HG03060 (cell line): Measurements from ENCODE around the gene CKAP4.

ENCODE experiments used
- ATAC-seq: cut with Tn5 transposase; IDR thresholded peaks from one replicate; pipeline ENCODE4 v1.9.1; 2021; ENCODE audit warnings: low read depth, moderate number of reproducible peaks; ENCODE audit not compliant: unreplicated experiment

Gene CKAP4

DNA sequence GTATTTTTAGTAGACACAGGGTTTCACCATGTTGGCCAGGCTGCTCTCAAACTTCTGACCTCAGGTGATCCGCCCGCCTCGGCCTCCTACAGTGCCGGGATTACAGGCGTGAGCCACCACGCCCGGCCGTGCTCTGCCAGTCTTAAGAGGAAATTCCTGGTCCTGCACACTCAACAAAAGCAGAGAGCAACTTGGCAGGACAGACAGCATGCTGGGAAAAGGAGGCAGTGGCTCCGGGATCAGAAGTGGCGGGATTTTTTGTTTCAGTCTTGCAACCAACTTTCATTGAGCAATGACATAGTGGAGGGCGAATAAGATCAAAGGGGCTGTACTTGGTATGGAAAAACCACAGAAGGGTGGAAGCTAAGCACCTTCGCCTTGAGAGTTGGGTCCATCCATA is 2.1 kb downstream of the CKAP4 start:
- no peak for ATAC-seq

DNA sequence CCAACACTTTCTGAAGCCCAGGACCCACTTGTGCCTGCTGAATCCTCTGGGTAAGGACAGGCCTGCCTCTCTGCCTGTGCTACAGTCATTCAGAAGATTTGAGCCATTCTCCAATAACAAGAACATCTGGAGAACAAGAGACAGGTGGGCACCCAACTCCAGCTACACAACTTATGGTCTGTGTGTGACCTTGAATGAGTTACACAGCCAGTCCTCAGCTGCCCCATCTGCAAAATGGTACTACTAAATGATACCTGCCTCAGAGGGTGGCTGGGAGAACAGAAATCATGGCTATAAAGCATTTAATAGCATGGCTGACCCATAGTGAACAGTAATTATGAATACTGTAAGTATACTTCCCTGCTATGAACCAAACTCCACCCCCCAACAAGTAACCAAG is 4.2 kb downstream of the CKAP4 start:
- ATAC-seq, result no peak

DNA sequence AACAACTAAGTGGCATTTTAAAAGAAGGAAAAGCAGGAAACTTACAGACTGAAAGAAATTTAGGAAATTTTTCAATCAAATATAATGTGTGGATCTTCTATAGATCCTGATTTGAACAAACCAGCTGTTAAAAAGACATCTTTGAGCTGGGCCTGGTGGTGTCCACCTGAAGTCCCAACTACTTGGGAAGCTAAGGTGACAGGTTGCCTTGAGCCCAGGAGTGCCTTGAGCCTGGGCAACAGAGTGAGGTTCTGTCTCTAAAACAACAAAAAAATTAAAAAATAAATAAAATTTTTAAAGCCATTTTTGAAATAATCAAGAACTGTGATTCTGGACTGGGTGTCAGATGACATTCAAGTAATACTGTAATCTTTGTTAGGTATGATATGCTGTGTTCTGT is 7.0 kb downstream of the CKAP4 start:
- ATAC-seq, result no peak

DNA sequence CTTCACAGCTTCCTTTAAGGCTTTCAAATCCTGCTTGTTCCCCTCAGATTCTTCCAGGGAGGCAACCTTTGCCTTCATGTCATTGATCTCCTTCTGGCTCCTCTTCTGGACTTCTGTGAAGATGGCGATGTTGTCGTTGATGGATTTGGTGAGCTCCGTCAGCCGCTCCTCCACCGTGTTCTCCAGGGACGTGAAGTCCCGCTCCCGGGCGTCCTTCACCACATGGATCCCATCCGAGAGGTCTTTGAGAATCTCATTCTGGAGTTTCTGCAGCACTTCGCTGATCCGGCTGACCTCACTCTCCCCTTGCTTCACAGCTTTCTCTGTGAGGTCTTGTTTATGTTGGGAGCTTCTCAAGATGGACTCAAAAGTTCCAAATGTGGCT is 7.9 kb downstream of the CKAP4 start:
- ATAC-seq, result no peak

DNA sequence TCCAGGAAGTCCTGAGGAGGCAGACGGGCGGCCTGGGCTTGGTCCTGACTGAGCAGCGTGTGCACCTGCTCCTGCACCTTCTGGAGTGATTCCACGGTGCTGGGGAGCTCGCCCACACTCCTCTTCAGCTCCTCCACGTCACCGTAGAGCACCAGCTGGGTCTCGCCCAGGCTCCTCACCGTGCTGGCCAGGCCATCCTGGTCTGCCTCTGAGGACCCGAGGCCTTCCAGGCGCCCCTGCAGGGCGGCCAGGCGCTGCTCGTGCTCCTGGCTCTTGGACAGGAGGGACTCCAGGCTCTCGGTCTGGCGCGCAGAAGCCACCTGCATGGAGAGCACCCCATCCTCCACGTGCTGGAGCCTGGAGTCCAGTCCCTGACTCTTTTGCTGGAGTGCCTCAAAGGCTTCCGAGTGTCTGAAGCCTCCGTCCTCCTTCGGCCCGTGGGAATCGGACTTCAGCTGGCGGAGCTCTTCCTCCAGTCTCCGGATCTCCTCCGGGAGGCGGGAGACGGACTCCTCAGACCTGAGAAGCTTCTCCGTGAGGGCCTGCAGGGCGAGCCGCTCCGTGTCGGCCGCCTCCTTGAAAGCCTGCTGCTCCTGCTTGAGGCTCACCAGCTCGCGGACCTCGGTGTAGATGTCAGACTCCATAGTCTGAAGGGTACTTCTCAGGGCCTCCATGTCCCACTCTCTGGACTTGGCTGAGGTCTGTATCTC is 8.4 kb downstream of the CKAP4 start:
- no peak for ATAC-seq

DNA sequence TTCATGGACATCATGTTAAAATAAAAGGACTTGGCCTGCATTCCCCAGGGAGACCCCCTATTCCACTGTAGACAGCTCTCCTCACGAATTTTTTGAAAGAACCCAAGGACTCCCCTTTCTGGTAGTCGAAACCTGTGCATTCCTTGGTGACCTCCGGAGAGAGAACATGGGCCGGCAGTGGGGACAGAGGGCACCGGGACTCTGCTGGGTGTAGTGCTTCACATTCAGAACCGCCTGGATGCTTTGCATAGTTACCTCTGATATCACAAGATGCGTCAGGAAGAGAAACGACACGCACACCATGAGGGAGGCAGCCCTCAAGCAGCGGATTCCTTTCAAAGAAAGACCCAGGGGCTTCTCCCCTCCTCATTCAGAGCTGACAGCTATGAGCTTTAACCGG is 9.7 kb downstream of the CKAP4 start:
- no peak for ATAC-seq

DNA sequence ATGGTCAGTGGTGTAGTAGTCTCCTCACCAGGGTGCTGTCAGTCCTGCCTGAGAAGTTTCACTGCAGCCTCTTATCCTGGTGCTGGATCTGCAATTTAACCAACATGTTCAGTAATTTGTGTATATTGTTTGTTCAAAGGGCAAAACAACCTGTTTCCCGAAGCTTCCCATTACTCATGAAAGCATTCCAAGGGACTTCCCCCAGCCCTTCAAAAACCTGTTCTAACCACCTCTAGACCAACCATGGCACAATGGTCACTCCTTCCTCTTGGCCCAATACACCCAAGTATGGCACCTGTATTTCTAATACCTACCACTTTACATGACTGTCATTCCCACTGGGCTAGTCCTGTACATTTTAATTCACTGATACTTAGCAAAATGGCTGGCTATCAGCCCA is 12.1 kb downstream of the CKAP4 start:
- no peak for ATAC-seq

DNA sequence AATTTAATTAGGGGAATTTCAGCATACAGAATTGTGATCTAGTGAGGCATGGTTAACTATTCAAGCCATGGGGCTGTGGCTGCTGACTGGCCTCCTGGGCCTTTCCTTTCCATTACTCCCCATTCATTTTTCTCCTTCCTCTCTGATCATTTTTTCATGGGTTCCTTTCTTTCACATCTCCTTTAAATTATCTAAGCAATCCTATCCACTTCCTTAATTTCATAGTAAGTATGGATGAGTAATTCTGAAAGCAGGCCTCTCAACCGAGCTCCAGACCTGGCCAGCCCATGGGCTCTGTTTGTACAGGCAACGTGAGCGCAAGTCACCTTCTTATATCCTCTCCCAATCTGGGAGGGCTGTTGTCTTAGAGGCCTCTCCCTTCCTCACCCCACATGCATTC is 13.4 kb downstream of the CKAP4 start:
- ATAC-seq, result no peak

DNA sequence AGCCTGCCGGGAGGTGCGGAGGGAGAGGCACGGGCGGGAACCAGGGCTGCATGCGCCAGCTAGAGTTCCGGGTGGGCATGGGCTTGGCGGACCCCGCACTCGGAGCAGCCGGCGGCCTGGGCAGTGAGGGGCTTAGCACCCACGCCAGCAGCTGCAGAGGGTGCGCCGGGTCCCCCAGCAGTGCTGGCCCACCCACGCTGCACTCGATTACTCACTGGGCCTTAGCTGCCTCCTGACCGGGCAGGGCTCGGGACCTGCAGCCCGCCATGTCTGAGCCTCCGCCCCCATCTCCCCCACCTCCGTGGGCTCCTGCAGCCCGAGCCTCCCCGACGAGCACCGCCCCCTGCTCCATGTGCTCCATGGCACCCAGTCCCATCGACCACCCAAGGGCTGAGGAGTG is 14.8 kb downstream of the CKAP4 start:
- no peak for ATAC-seq

DNA sequence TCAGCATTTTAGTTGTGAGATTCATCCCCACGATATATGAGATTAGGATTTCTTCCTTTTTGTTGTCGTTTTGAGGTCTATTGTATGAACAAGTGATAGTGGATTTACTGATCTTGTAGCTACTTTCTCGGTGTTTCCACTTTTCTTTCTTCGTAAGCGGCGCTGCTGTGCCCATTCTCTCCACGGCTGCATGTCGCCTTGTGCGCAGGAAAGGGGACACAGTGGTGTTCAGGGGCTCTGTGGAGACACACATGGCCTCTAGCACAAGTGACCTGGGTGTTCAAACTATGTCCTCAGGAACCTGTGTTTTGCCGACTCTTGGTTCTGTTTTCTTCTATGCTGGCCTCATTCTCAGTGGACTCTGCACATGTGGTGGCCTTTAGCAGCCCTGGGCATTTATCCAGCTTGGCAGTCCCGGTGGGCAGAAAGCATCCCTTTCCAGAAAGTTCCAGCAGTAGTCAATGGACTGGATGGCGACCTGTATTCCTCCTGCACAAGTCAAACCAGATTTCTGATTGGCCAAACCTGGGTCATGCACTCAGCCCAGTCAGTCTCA is 18.7 kb downstream of the CKAP4 start:
- no peak for ATAC-seq

DNA sequence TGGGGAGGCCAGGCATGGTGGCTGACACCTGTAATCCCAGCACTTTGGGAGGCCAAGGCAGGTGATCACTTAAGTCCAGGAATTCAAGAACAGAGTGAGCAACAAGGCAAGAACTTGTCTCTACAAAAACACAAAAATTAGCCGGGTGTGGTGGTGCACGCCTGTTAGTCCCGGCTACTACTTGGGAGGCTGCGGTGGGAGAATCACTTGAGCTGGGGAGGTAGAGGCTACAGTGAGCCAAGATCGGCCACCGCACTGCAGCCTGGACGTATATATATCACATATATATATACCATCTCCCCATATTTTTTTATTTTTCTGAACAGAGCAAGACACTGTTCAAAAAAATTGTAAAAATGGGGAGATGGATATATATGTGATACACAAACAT is 19.5 kb downstream of the CKAP4 start:
- ATAC-seq, result no peak

DNA sequence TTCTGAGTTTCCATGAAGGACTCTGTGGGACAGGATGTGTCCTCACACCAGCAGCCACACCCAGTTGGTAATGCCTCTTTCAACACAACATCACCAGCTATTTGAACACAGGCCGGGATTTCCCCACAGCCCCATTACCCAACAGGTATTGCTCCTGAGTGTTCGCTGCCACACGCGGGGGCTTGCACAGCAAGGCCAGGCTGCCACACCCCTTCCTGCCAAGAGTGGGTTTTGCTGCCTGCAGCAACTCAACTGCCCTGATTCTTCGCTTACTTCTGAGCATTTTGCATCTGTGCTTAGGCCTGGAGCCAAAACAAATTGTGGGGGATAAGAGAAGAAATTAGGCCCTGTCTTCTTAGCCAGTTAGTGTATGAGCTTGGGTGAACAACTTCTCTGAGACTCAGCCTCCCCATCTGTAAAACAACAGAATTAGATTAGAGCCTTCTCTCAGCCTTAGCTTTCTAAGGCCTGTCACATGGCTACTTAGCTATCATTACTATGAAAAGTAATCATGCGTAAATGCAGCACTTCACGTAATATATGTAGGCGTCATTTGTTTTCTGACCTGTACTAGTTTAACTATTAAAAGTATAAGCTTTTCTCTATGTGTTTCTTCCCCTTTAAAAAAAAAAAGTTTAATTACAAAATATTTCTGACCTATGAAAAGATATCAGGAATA is 20.0 kb downstream of the CKAP4 start:
- ATAC-seq, result no peak

DNA sequence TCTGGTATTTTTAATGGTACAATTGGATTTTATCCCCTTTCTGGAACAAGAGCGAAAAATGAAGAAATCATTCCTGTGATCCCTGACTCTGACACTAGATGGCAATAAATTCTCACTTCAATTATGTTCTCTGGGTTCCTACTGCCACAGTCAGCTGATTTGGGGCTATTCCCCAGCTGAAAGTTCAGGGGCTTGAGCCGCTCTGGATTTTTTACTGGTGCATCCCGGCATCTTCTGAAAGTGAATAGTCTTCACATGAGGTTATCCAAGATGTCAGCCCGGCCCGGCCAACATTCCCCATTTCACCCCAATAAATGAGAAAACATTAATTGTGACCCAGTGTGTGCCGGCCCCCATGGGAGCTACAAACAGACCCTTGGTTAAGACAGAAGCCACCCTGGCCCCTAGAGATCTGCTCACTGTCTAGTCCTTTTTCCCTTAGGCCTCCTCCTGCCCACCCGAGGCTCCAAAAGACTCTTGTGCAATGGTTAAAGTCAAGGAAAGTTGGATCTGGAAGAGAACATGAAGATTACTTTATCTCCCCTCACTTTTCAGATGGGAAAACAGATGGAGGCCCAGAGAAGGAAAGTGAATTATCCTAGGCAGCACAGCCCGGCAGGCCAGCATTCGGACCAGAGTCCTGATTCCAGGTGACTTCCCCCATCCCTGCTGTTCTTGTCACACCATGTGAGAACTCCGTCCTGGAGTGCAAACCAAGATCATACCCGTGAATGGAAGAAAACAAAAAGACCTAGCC is 20.8 kb downstream of the CKAP4 start:
- ATAC-seq, result no peak

DNA sequence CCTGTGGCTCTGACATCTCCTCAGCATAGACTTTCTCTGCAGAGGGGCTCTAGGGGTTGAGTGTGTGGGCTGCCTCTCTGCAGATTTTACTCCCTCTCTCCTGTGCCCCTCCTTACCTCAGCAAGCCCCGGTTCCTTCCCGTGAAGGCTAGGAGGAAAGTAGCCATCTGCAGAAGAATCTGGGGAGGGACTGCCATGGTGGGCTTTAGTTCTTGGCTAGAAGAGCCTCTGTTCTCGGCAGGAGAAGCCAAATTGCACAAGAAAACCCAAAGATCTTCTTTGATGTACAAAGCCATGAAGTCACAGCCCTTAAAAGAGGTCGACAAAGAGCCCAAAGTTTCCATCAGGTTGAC is 23.5 kb downstream of the CKAP4 start:
- no peak for ATAC-seq

DNA sequence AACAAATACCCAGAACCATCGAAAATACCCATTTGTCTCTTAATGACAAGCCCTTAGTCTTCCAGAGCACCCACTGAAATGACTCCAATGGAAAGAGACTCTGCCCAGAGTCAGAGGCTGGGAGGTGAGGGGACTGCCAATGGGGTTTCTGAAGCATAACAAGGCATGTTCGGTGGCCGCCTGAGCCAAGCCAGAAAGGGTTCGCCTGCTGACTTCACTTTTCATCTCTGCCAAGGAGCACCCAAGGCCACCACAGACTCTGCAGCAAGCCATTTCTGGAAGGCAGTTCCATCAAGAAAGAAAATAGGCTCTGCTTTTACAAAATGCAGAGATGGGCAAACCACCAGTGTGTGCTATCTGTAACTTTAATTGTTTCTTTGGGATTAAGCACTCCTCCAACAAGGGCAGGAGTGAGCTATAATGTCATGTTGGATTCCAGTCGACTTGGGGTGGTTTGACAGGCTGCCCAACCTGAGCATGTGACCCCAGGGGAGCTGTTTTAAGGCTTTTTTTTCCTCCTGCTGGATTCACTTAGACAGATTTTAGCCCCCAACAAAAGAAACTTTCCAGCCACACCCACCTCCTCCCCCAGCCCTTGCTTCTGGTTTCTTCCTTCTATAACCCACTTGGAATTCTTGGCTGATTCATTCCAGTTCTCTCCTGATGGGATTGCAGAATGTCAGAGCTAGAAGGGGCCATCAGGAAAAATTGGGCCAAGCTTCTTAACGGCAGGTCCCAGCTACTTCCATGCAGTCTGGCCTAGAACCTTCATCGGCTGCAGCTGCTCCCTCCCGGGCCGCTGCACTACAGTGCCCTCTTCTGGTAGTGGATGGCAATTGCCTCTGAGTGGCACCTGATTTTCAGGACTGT is 24.1 kb downstream of the CKAP4 start:
- no peak for ATAC-seq

DNA sequence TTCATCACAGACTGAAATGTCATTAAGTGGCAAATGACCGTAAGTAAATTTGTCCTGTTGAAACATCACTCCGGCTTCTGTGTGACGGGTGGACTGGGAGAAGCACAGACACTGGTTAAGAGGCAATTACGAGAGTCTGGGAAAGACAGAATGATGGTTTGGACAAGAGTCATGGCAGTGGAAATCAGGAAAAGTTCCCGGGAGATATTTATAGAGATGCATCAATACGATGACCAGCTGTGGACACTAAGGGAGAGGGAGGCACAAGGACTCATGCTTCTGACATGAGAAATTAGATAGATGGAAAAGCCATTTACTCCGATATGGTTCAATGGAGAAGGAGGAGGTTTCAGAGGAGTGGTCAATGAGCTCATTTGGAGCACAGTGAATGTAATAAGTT is 27.3 kb downstream of the CKAP4 start:
- no peak for ATAC-seq

DNA sequence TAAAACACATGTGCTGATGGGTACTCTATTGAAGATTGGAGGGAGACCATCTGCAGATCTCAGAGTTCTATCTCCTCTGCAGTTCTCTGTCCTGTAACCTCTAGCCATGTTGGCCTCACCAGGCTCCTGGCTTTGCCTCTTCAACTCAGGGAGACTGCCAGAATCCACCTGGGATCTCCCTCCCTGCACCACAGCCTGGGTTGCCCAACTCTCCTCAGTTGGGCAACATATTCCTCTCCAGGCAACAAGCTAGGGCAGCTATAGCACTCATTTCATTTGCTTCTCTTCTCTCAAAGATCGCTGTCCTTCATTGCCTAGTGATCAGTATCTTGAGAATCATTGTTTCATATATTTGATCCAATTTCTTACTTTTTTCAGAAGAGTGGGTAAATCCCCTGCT is 28.8 kb downstream of the CKAP4 start:
- no peak for ATAC-seq

DNA sequence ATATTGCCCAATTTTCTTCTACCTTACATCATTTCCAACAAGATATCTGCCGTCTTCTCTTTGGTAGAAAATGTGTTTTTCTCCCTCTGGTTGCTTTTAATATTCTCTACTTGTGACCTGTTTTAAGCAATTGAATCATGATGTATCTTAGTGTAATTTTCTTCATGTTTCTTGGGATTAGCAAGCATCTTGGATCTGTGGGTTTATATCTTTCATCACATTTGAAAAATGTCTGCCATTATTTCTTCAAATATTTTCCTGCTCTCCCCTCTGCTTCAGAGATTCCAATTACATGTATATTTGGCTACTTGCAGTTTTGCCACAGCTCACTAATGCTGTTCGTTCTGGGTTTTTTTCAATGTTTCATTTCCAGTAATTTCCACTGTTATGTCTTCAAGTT is 30.1 kb downstream of the CKAP4 start:
- ATAC-seq, result no peak

DNA sequence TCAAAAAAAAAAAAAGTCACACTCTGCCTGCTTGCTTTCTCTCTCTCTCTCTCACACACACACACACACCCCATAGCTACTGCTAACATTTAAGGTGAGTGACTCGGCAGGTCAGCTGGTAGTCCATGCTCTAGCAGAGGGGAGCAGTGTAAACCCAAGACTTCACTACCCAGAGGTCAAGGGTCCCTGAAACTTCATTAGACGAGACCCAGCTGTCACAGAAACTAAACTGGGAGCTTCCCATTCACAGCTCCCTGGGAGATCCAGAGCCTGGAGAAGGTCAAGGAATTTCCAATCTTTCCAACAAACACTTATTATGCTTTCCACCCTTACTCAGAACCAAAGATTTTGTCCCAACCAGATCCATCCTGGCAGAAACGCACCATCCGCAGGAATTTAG is 33.2 kb downstream of the CKAP4 start:
- no peak for ATAC-seq

DNA sequence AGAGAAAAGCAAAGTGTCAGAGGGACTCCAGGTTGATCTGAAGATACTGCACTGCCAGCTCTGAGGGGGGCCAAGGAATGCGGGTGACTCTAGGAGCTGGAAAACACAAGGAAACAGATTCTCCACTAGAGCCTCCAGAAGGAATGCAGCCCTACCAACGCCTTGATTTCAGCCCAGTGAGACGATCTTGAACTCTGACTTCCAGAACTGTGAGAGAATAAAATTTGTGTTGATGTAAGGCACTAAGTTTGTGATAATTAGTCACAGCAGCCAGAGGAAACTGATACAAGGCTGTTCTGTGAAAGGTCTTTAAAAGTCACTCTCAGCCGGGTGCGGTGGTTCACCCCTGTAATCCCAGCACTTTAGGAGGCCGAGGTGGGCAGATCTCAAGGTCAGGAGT is 34.2 kb downstream of the CKAP4 start:
- ATAC-seq, result no peak

DNA sequence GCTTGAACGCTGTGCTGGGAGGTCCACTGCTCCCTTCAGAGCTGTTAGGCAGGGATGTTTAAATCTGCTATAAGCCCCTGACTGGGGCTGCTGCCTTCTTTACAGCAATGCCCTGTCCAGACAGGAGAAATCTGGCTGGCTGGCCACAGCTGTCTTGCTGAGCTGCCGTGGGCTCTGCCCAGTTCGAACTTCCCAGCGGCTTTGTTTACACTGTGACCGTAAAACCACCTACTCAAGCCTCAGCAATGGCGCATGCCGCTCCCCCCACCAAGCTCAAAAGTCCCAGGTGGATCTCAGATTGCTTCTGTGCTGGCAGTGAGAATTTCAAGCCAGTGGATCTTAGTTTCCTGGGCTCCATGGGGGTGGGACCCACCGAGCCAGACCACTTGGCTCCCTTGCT is 35.8 kb downstream of the CKAP4 start:
- ATAC-seq, result no peak
